ENCODE data around the gene C11orf54. TPM values are rescaled to one million over a fixed set of nuclear protein-coding genes. Genes with fewer than 3 reads are reported as not detected.

Gene C11orf54
- total and polyA plus RNA-seq, 2 donors (not counting 1 experiment from before 2014, with no cell fraction given): 22.1 to 29.0 TPM

- no peak for TF ChIP-seq CTCF (conservative IDR thresholded peaks at IDR 0.05 in 1 of 2, IDR thresholded peaks at IDR 0.05 in 1 of 2; ENCODE audit: low read depth in 1 of 2, low read length in 2 of 2)
- TF ChIP-seq EZH2 (IDR thresholded peaks at IDR 0.05; ENCODE audit: low read length, missing control alignments): no peak
- Histone ChIP-seq H4K20me1 (ENCODE audit: control insufficient read depth, extremely low read depth, insufficient read depth, low read length) (no peaks in the 10 kb centered on the region), H3K4me3 (replicated peaks in 1 of 4; ENCODE audit: control extremely low read depth in 1 of 4, insufficient read depth in 1 of 4, low read depth in 3 of 4, low read length in 4 of 4) (no peak overlapping the region), H3K4me2 (ENCODE audit: extremely low read depth, insufficient read depth, low read length) (no peak overlapping the region), H3K79me2 (ENCODE audit: control insufficient read depth, insufficient read depth, low read length) (no peaks in the 10 kb centered on the region), H3K9me3 (ENCODE audit: control insufficient read depth, insufficient read depth, low read depth, low read length) (no peaks in the 10 kb centered on the region), H2AFZ (ENCODE audit: low read length) (no peak overlapping the region), H3K27me3 (ENCODE audit: control insufficient read depth, insufficient read depth, low read length) (no peaks in the 10 kb centered on the region), H3K36me3 (ENCODE audit: control insufficient read depth, insufficient read depth, low read length) (peaks cover 3% of the 10 kb centered on the region), H3K4me1 (ENCODE audit: control insufficient read depth, extremely low read depth, insufficient read depth, low read length) (no peaks in the 10 kb centered on the region), H3K27ac (ENCODE audit: insufficient read depth, low read length) (no peak overlapping the region), H3K9ac (ENCODE audit: insufficient read depth, low read length) (no peak overlapping the region)
- DNase-seq (ENCODE audit: low read depth in 2 of 2): no peak
Observed at GRCh38 chr11:93753241-93753640, 11.8 kb downstream of the C11orf54 start.

GRCh38 chr11:93756748-93757147 lies 15.3 kb downstream of the C11orf54 start:
- no peaks in the 10 kb centered on the region for H3K79me2 ChIP-seq (ENCODE audit: control insufficient read depth, insufficient read depth, low read length)
- no peak for DNase-seq (ENCODE audit: low read depth in 2 of 2)
- H3K27ac ChIP-seq (ENCODE audit: insufficient read depth, low read length): no peak overlapping the region
- H2AFZ ChIP-seq (ENCODE audit: low read length): no peak overlapping the region
- no peaks in the 10 kb centered on the region for H4K20me1 ChIP-seq (ENCODE audit: control insufficient read depth, extremely low read depth, insufficient read depth, low read length)
- H3K27me3 ChIP-seq (ENCODE audit: control insufficient read depth, insufficient read depth, low read length): no peaks in the 10 kb centered on the region
- H3K9ac ChIP-seq (ENCODE audit: insufficient read depth, low read length): no peak overlapping the region
- H3K9me3 ChIP-seq (ENCODE audit: control insufficient read depth, insufficient read depth, low read depth, low read length): no peaks in the 10 kb centered on the region
- H3K36me3 ChIP-seq (ENCODE audit: control insufficient read depth, insufficient read depth, low read length): peaks cover 3% of the 10 kb centered on the region
- TF ChIP-seq EZH2 (IDR thresholded peaks at IDR 0.05; ENCODE audit: low read length, missing control alignments) (no peak), CTCF (conservative IDR thresholded peaks at IDR 0.05 in 1 of 2, IDR thresholded peaks at IDR 0.05 in 1 of 2; ENCODE audit: low read depth in 1 of 2, low read length in 2 of 2) (no peak)
- H3K4me2 ChIP-seq (ENCODE audit: extremely low read depth, insufficient read depth, low read length): no peak overlapping the region
- no peak overlapping the region for H3K4me3 ChIP-seq (replicated peaks in 1 of 4; ENCODE audit: control extremely low read depth in 1 of 4, insufficient read depth in 1 of 4, low read depth in 3 of 4, low read length in 4 of 4)
- no peaks in the 10 kb centered on the region for H3K4me1 ChIP-seq (ENCODE audit: control insufficient read depth, extremely low read depth, insufficient read depth, low read length)

- H3K4me1 ChIP-seq (ENCODE audit: control insufficient read depth, extremely low read depth, insufficient read depth, low read length): no peaks in the 10 kb centered on the region
- H4K20me1 ChIP-seq (ENCODE audit: control insufficient read depth, extremely low read depth, insufficient read depth, low read length): no peaks in the 10 kb centered on the region
- no peaks in the 10 kb centered on the region for H3K79me2 ChIP-seq (ENCODE audit: control insufficient read depth, insufficient read depth, low read length)
- no peaks in the 10 kb centered on the region for H3K9me3 ChIP-seq (ENCODE audit: control insufficient read depth, insufficient read depth, low read depth, low read length)
- no peak for DNase-seq (ENCODE audit: low read depth in 2 of 2)
- no peak overlapping the region for H2AFZ ChIP-seq (ENCODE audit: low read length)
- no peak overlapping the region for H3K4me3 ChIP-seq (replicated peaks in 1 of 4; ENCODE audit: control extremely low read depth in 1 of 4, insufficient read depth in 1 of 4, low read depth in 3 of 4, low read length in 4 of 4)
- TF ChIP-seq EZH2 (IDR thresholded peaks at IDR 0.05; ENCODE audit: low read length, missing control alignments) (no peak), CTCF (conservative IDR thresholded peaks at IDR 0.05 in 1 of 2, IDR thresholded peaks at IDR 0.05 in 1 of 2; ENCODE audit: low read depth in 1 of 2, low read length in 2 of 2) (no peak)
- no peak overlapping the region for H3K9ac ChIP-seq (ENCODE audit: insufficient read depth, low read length)
- H3K4me2 ChIP-seq (ENCODE audit: extremely low read depth, insufficient read depth, low read length): no peak overlapping the region
- H3K27me3 ChIP-seq (ENCODE audit: control insufficient read depth, insufficient read depth, low read length): no peaks in the 10 kb centered on the region
- H3K27ac ChIP-seq (ENCODE audit: insufficient read depth, low read length): no peak overlapping the region
- peaks cover 3% of the 10 kb centered on the region for H3K36me3 ChIP-seq (ENCODE audit: control insufficient read depth, insufficient read depth, low read length)
Observed at GRCh38 chr11:93757301-93757700, 15.8 kb downstream of the C11orf54 start.
